ENCODE measurements around the gene C1orf35.

The C1orf35 gene

DNA sequence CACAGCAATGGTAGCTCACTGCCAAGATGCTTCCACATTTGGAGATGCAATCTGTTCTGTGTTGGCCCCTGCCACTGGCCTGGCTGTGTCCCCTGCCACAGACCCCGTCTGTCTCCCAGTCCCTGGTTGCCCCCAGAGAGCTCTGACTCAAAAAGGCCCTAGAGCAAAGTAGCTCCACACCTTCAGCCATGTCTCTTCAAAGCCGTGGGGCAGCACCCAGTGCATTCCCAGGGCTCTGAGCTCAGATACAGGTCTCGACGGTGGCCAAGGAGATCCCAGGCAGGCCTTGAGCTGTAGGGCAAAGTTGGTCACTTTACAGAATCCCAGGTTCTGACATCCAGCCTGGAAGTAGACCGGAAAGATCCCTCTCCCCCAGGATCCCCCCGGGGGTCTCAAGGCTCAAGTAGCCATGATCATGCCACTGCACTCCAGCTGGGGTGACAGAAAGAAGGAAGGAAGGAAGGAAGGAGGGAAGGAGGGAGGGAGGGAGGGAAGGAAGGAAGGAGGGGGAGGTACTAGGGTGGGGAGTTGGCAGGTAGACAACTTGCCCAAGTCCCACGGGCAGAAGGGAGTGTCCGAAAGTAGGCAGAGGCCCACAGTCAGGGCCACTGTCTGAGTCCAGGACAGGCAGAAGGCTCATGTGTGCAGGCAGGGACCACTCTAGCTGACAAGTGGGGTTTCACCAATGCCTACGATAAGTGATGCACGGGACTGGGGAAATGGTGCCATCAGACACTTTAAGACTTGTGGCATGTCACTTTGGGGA is 25.4 kb downstream of the C1orf35 start:
- DNase-seq: no peak

DNA sequence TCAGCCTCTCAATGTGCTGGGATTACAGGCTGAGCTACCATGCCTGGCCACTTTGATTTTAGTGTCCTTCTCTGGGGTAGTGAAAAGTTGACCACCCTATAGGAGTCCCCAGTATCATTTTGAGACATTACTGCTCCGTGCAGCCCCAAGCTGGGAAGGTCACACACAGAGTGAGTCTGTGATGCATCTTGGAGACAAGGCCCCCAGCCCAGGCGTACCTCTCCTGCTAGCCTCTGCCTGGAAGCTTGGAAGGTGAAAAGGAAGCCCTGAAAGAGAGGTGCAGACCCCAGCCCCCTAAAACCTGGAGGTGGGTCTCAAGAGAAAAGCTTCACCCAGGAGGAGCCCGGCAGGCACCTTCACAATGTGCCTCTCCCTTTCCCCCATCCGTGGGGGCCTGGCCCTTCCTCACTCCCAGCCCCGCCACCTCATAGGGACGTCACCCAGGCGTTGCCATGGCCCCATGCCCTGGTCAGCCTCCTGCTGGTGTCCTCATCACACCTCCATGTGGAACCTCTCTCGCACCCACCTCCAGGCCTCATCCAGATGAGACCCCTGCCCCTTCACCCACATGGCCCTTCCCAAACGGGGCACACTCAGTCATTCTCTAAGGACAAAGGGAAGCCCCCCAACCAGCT is 26.2 kb downstream of the C1orf35 start:
- DNase-seq: no peak

DNA sequence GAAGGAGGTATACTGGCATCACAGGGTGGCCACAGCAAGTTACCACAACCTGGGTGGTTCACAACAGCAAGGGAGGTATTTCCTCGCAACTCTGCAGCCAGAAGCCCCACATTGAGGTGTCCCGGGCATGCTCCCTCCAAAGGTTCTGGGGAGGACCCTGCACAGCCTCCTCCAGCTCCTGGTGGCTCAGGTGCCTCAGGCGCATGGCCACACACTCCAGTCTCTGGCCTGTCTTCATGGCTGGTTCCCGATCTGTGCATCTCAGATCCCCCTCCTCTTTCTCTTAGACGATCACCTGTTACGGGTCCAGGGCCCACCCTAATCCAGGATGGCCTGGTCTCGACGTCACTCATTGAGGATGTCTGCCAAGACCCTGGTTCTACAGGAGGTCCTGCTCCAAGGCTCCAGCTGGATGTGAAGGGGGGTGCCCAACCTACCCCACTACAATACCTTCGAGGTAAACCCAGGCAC is 27.3 kb downstream of the C1orf35 start:
- no peak for DNase-seq

DNA sequence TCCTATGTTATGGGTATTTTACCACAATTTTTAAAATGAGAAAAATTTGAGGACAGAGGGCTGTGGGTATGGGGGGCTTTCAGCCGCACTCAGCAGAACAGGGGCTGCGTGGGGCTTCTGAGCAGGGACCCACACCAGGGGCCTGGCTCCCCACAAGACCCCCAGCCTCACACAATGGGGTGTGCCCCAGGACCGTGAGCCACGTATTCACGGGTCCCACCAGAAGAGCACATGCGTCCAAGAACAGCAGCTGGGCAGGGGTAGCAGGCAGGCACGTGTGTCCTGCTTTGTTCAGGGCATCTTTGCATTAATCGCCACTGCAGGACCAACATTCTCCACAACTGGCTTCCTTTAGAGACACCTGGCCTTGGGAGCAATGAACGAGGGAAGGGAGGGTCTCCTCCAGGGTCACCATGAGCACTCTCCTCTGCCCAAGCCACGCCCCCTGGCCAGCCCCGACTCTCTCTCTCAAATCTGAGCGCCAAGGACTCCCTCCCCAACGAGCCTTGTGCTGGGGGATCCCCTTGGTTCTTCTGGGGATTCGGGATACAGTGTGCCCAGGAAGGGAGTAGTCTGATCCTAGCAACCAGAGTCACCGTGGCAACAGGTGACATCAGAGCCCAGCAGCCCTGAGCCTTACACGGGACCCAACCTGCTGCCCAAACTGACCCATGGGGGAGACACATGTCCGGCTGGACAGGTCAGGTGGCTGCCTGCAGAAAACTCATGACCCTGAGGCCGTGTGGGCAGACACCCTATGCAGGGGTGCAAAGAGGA is 28.0 kb downstream of the C1orf35 start:
- DNase-seq: no peak

DNA sequence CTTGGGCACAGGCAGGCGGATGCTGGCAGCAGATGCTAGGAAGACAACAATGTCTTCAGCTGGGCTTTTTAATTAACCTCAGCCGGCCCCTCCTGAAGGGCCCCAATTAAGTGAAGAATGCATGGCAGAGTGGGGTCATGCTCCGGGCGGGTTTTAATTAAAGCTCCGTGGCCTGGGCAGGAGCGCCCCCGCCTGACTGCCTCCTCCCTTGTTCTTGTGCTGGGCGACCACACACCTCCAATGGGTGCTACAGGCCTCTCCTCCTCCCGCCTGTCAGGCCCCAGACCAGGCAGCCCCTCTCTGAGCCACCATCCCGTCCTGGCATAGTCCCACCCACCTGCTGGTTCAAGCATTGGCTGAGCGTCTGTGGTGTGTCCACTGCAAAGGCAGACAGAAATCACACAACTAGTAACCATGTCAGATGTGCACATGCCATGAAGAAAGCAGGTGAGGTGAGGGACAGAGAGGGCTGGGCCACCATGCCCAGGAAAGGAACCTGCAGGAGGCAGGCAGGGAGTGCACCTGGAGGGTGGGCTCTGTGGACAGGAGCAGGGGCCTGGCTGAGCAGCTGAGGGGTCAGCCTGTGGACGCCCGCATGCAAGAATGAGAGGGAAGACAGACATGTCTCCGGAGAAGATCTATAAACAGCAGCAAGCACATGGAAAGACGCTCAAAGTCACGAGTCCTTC is 29.1 kb downstream of the C1orf35 start:
- no peak for DNase-seq

DNA sequence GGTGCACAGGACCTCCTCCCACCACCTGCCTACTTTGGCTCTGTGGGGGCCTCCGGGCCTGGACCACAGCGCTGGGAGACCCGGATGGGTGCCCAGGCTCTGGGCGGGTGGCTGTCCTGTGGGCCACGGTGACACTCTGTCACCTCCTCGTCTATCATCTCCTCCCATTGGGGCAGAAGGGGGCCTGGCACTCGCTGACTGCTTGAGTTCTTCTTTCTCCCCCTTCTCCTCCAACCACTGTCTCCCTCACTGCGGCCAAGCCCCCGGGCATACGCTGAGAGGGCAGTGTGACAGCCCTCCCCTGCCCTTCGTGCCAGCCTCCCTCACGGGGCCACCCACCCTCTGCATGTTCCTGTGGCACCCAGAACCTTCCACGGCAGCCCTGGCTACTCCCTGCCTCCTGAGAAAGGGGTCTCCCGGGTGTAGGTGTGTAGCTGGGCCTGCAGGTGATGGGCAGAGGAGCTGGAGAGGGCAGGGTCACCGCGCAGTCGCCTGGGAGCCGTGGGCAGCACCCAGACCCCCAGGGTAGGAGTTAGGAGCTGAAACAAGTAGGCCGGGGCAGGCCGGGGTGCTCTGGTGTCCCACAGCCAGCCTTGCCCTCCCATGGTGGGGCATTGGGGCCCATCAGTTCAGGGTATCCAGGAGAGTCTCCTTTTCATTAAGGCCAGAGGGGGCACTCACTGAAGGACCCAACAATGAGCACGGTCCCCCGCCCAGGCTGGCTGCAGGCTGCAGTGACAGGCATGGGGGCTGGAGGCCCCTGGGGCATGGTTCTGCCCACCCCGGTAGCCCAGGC is 29.9 kb downstream of the C1orf35 start:
- DNase-seq: no peak

DNA sequence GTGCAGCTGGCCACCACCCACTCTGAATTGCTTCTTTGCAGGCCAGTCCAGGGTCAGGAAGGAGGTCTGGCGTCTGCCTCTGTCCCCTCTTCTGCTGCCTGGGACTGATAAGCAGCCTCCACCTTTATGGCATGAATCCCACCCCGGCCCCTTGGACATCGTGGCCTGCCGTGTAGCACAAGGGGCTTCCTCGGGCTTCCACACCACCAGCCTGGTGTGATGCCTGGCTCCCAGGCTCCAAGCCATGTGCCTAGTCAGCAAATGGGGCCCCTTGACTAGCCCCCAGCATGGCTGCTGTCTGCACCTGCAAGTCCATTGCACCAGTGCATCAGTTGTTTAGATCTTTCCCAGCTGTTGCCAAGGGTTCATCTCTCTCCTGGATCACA is 30.5 kb downstream of the C1orf35 start:
- no peak for DNase-seq

DNA sequence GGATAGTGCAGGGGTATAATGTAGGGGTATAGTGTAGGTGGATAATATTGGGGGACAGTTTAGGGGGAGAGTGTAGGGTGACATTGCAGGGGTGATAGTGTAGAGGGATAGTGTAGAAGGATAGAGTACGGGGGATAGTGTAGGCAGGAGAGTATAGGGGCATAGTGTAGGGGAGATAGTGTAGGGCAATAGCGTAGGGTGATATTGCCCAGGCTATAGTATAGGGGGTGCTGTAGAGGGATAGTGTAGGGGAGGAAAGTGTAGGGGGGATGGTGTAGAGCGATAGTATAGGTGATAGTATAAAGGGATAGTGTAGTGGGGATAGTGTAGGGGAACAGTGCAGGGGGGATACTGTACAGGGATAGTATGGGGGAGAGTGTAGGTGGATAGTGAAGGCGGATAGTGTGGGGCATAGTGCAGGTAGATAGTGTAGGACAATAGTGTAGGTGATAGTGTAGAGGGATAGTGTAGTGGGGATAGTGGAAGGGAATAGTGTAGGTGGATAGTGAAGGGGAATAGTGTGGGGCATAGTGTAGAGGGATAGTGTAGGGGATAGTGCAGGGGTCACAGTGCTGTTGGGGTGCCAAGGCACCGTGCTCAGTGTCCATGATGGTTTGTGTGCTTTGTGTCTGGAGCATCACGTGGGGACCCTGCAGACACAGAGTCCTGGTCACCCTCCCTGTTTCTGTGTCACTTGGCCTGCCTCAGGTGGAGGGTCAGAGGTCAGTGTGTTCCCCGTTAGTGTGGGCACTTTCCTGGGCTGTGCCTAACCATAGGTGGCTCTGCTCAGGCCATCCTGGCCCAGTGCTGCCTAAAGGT is 31.1 kb downstream of the C1orf35 start:
- no peak for DNase-seq

DNA sequence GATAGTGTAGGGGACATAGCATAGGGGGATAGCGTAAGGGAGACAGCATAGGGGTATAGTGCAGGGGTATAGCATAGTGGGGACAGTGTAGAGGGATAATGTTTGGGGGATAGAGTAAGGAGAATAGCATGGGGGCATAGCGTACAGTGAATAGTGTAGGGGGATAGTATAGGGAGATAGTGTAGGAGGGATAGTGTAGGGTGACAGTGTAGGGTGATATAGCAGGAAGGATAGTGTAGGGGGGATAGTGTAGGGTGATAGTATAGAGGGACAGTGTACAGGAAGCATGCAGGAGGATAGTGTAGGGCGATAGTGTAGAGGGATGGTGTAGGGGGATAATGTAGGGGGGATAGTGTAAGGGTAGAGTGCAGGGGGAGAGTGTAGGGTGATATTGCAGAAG is 32.3 kb downstream of the C1orf35 start:
- DNase-seq: no peak

DNA sequence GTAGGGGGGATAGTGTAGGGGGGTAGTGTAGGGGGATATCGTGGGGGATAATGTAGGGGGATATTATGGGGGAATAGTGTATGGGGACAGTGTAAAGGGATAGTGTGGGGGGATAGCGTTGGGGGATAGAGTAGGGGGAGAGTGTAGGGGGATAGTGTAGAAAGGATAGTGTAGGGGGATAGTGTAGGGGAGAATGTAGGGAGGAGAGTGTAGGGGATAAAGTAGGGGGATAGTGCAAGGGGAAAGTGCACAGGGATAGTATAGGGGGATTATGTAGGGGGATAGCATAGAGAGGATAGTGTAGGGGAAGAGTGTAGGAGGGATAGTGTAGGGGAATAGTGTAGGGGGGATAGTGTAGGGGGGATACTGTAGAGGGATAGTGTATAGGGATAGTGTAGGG is 33.0 kb downstream of the C1orf35 start:
- DNase-seq: no peak

DNA sequence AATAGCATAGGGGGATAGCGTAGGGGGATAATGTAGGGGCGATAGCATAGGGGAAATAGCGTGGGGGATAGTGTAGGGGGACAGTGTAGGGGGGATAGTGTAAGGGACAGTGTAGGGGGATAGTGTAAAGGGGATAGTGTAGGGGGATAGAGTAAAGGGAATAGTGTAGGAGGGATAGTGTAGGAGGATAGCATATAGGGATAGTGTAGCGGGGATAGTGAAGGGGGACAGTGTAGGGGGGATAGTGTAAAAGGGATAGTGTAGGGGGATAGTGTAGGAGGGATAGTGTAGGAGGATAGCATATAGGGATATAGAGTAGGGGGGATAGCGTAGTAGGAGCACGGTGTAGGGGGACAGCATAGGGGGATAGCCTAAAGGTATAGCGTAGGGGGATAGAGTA is 34.8 kb downstream of the C1orf35 start:
- DNase-seq: no peak

DNA sequence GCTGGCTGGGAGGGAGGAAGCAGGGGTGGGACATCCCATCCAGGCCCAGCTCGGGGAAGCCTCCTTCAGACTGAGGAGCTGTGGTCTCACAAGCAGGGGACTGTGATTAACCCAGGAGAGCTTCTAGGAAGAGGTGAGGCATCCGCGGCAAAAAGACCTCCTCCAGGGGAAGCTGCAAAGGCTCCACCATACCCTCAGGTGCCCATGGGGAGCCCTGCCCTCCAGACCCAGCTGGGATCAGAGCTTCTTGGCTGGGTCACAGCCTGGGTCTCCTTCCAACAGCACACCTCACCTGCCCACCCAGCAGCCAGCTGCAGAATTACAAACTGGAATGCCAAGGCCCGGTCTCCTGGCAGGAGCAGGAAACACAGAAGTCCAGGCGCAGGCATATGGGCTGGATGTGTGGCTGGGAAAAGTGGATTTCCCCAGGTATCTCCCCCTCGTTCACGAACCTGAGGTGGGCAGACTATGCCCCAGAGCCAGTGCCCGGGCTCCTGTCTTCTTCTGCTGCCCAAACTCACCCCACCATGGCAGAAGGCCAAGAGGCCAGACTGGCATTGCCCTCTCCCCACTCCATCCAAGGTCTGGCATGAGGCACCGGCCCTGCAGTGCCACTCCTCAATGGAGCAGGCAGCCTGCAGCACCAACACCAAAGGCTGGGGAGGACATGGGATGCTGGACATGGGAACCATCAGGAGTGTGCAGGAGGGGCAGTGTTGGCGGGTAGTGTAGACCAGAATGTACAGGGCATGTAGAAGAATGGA is 36.1 kb downstream of the C1orf35 start:
- DNase-seq: no peak

DNA sequence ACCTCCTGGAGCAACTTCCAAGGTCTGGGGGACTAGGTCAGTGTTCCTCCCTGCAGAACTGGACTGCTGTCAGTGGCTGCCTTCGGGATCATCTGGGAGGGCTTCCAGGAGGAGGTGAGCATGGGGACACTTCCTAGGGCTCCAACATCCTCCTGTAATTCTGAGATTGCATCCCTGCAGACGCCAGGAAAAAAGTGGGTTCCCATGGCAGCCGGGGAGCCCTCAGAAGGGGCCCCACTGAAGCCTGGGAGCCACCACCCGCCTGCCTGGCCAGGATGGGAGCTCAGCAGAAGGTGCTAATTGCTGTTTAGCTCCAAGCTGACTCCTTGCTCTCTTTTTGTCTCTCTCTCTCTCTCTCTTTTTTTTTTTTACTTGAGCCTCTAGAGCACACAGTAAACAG is 36.7 kb downstream of the C1orf35 start:
- DNase-seq: no peak

DNA sequence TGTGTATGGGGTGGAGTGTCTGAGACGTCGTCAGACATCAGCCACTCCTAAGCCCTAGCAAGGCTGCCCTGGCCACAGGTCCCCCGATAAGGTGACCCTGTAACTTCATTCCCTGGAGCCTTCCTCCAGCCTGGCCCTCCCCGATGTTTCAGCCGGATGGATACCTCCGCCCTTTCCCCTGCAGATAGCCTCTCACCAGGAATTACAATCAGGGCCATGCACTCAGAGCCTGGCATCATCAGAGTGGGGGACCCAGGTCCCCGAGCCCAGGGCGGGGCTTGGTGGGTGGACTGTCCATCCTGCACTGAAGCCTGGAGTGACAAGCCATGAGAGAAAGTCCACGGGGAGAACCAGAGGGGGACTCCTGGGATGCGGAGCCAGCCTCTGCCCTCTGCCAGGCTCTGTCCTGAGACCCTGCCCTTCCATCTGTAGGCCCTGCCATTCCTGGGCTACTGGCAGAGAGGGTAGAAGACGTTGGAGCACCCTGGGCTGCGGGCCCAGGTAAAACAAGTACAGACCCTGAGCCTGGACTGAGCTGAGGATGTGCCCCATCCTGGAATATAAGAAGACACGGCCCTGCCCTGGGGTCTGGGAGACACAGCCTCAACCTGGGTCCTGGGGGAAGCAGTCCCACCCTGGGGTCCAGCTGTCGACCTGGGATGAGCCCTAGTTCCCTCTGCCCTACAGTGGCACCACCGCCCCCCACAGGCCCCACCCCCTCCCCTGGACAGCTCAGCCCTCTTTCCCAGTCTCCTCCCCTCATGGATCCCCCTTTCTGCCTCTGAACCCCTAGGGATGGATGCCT is 37.4 kb downstream of the C1orf35 start:
- DNase-seq: no peak

DNA sequence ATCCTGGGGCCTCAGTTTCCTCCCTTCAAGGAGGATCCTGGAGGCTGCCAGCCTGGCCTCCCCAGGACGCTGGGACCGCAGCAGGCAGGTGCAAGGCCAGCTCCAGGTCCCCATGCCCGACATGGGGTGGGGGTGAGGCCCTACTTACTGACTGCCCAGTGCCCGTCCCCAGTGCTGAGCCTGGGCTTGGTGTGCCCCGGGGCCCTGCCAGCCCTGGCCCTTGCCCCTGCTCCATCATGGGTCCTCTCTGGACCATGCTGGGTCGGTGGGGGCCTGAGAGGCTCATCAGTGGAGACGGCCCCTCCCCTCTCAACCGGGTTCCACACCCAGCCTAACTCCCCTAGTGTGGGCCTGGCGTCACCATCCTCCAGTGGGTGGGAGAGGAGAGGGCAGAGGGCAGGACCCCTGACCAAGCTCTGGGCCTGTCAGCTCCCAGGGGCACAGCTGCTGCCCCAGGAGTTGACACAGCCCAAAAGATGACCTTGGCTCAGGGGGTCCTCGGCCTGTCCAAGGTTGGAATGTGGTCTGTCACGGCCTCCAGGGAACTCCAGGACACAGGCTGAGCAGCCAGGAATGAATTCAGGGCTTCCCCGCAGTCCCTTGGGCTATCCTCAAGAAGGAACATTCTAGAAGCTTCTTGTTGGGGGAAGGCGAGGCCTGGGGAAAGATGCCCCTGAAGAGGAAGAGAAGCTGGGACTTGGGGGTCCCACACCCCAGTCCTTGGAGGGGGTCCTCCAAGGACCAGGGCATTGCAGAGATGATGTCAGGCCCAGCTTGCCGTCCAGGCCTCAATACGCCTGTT is 38.2 kb downstream of the C1orf35 start:
- no peak for DNase-seq

DNA sequence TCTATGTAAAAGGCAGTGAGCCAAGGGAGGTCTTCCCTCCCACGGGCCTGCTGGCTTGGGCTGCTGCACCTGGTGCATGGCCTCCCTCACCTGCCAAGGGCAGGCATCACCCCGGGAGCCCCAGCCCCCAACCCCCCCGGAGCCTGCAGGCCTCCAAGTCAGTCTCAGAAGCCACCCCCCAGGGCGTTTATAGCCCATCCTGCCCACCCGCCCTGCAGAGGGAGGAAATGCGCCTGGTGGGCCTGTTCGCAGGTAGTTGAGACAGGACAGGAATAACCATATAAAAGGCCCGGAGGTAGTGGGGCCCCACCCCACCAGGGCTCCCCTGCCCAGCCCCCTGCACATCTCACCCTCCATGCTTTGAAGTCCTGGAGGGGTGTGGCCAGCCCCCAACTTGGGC is 38.8 kb downstream of the C1orf35 start:
- DNase-seq: no peak

DNA sequence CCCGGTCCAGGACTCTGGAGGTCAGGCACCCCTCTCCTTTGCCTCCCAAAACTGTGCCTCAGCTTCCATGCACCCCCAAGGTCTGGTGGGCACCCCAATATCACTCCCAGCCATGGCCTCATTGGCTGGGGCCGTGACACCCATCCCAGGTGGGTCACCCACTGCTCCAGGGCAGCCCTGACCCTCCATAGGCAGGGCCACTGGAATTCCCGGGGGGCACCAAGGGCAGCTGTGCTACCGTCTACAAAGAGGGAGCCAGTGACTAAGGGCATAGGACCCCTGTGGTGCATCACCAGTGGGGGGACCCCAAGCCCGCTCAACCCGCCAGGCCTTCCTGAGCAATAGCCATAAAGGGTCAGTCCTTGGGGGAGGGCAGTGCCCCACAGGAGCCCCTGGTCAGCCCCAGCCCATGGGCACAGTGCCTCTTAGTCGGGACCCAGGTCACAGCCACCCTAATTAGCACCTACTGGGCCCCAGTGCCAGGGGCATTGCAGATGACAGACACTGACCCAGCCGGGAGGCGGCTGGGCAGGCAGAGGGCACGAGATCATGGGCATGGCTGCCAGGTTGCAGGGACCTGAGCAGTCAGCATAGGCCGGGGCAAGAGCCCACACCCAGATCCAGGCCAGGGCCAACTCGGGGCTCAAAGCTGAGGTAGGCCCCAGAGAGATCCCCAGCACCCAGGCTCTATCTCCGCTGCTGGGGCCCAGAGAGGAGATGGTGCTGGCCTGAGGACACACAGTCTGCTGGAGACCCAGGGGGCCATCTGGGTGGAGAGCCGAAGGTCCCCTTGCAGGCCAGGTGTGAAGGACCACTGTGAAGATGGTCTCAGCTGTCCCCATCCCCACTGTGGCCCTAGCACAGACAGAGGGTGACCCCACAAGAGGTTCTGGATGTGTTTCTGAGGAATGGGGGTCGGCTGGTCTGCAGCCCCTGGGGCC is 39.6 kb downstream of the C1orf35 start:
- DNase-seq: no peak

DNA sequence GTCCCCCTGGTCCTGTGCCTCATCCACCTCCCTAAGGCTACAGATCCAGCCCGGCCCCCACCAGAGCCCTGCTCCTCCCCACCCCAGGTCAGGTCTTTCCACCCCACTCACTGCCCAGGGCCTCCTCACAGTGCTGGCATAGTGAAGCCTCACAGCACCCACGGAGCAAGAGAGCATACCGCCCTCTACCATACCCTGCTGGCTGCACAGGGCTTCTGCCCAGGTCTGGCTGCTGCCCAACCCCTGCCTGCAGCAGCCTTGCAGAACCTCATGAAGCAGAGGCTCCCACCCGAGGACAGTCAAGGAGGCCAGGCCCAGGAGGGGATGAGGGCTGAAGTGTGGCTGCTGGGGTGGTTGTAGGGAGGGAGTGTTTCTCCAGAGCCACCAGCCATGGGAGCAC is 40.3 kb downstream of the C1orf35 start:
- DNase-seq: no peak
